Measurements from ENCODE around the gene RGS5.

GRCh38 chr1:163102590-163102989 lies 100.1 kb downstream of the RGS5 start:
- TF ChIP-seq CTCF (IDR thresholded peaks at IDR 0.05) (no peak), POLR2A (IDR thresholded peaks at IDR 0.05) (no peak)
